Measurements from ENCODE around the gene SF3A1.

- TF ChIP-seq EZH2 (IDR thresholded peaks at IDR 0.05; ENCODE audit: insufficient read depth, low read length), result no peak
- TF ChIP-seq CTCF (IDR thresholded peaks at IDR 0.05; ENCODE audit: insufficient read depth, low read depth, low read length), result no peak
These were observed 6.1 kb upstream of the SF3A1 start for GRCh38 chr22:30362651-30363281.

Measured in astrocyte (in vitro differentiated cells and primary cell).